HUES48 (cell line): ENCODE data around the gene SPATA6.
"Not testable (repeated sequence)": the region's sequence is repeated elsewhere in the genome, so short reads cannot be mapped to it uniquely, and the experiment has no call there.

Source experiments
- H3K27ac ChIP-seq: one replicate; pipeline ENCODE4 v1.7.0; 2013; ENCODE audit warnings: low read depth, low read length, inconsistent platforms
- H3K27me3 ChIP-seq: 2 replicates; pipeline ENCODE4 v1.6.1; 2013; ENCODE audit warnings: mild to moderate bottlenecking, low read length; ENCODE audit not compliant: control insufficient read depth, insufficient read depth
- H3K36me3 ChIP-seq: 2 replicates; pipeline ENCODE4 v1.6.1; 2013; ENCODE audit warnings: low read length; ENCODE audit not compliant: control insufficient read depth, insufficient read depth
- H3K4me1 ChIP-seq: 2 replicates; pipeline ENCODE4 v1.6.1; 2013; ENCODE audit warnings: mild to moderate bottlenecking, low read length; ENCODE audit not compliant: control insufficient read depth, insufficient read depth
- H3K4me3 ChIP-seq: 2 replicates; pipeline ENCODE4 v1.5.1; 2013; ENCODE audit warnings: mild to moderate bottlenecking, low read depth, low read length
- H3K9ac ChIP-seq: 2 replicates; pipeline ENCODE4 v1.6.1; 2013; ENCODE audit warnings: mild to moderate bottlenecking, low read depth, low read length, moderate library complexity
- H3K9me3 ChIP-seq: 2 replicates; pipeline ENCODE4 v1.6.1; 2013; ENCODE audit warnings: low read length; ENCODE audit not compliant: control insufficient read depth, insufficient read depth

SPATA6 gene

GRCh38 chr1:48341221-48341620 lies 130.8 kb downstream of the SPATA6 start:
- no peaks in the 10 kb centered on the region for H3K36me3 ChIP-seq
- H3K4me1 ChIP-seq: no peaks in the 10 kb centered on the region
- H3K27ac ChIP-seq: no peak overlapping the region
- no peak overlapping the region for H3K9ac ChIP-seq
- no peak overlapping the region for H3K4me3 ChIP-seq
- H3K9me3 ChIP-seq: no peaks in the 10 kb centered on the region
- no peaks in the 10 kb centered on the region for H3K27me3 ChIP-seq

GRCh38 chr1:48338257-48338656 lies 133.7 kb downstream of the SPATA6 start:
- H3K27me3 ChIP-seq: no peaks in the 10 kb centered on the region
- no peaks in the 10 kb centered on the region for H3K4me1 ChIP-seq
- no peak overlapping the region for H3K4me3 ChIP-seq
- 0 out of 2 replicates have a peak, but pooled peaks cover under 1% of the 10 kb centered on the region for H3K9me3 ChIP-seq
- no peaks in the 10 kb centered on the region for H3K36me3 ChIP-seq
- H3K9ac ChIP-seq: no peak overlapping the region
- H3K27ac ChIP-seq: no peak overlapping the region

- Histone ChIP-seq H3K27me3 (no peaks in the 10 kb centered on the region), H3K9ac (no peak overlapping the region), H3K4me3 (no peak overlapping the region), H3K27ac (no peak overlapping the region), H3K36me3 (no peaks in the 10 kb centered on the region), H3K9me3 (peaks cover 4% of the 10 kb centered on the region; the same call in 1 of the 2 replicates), H3K4me1 (no peaks in the 10 kb centered on the region)
Observed at GRCh38 chr1:48333316-48333715, 138.7 kb downstream of the SPATA6 start.

- no peak overlapping the region for H3K27ac ChIP-seq
- H3K4me1 ChIP-seq: no peaks in the 10 kb centered on the region
- H3K4me3 ChIP-seq: no peak overlapping the region
- H3K36me3 ChIP-seq: no peaks in the 10 kb centered on the region
- peaks cover 4% of the 10 kb centered on the region; the same call in 1 of the 2 replicates for H3K9me3 ChIP-seq
- H3K27me3 ChIP-seq: no peaks in the 10 kb centered on the region
- no peak overlapping the region for H3K9ac ChIP-seq
Observed at GRCh38 chr1:48332115-48332514, 139.9 kb downstream of the SPATA6 start.

- peaks cover 4% of the 10 kb centered on the region; the same call in 1 of the 2 replicates for H3K9me3 ChIP-seq
- H3K4me3 ChIP-seq: no peak overlapping the region
- no peak overlapping the region for H3K9ac ChIP-seq
- H3K27ac ChIP-seq: no peak overlapping the region
- no peaks in the 10 kb centered on the region for H3K27me3 ChIP-seq
- no peaks in the 10 kb centered on the region for H3K4me1 ChIP-seq
- H3K36me3 ChIP-seq: 0 out of 2 replicates have a peak, but pooled peaks cover 2% of the 10 kb centered on the region
Observed at GRCh38 chr1:48329905-48330304, 142.1 kb downstream of the SPATA6 start.

- H3K4me1 ChIP-seq: no peaks in the 10 kb centered on the region
- H3K27me3 ChIP-seq: no peaks in the 10 kb centered on the region
- no peak overlapping the region for H3K4me3 ChIP-seq
- no peak overlapping the region for H3K27ac ChIP-seq
- H3K9me3 ChIP-seq: peaks cover 4% of the 10 kb centered on the region; the same call in 1 of the 2 replicates
- H3K9ac ChIP-seq: no peak overlapping the region
- H3K36me3 ChIP-seq: 0 out of 2 replicates have a peak, but pooled peaks cover 2% of the 10 kb centered on the region
Observed at GRCh38 chr1:48329486-48329885, 142.5 kb downstream of the SPATA6 start.

GRCh38 chr1:48311829-48312228 lies 160.2 kb downstream of the SPATA6 start:
- not testable (repeated sequence) for H3K36me3 ChIP-seq, H3K27me3 ChIP-seq, H3K4me1 ChIP-seq, H3K27ac ChIP-seq, H3K4me3 ChIP-seq, H3K9ac ChIP-seq, H3K9me3 ChIP-seq

GRCh38 chr1:48309564-48310082 lies 162.4 kb downstream of the SPATA6 start:
- Histone ChIP-seq H3K4me3 (no peak overlapping the region), H3K9me3 (peaks cover 3% of the 10 kb centered on the region), H3K36me3 (no peaks in the 10 kb centered on the region), H3K4me1 (no peaks in the 10 kb centered on the region), H3K27ac (no peak overlapping the region), H3K27me3 (no peaks in the 10 kb centered on the region), H3K9ac (no peak overlapping the region)

GRCh38 chr1:48302652-48303051 lies 169.4 kb downstream of the SPATA6 start:
- Histone ChIP-seq H3K27ac (no peak overlapping the region), H3K9ac (no peak overlapping the region), H3K27me3 (no peaks in the 10 kb centered on the region), H3K4me3 (no peak overlapping the region), H3K36me3 (no peaks in the 10 kb centered on the region), H3K9me3 (no peaks in the 10 kb centered on the region), H3K4me1 (no peaks in the 10 kb centered on the region)

GRCh38 chr1:48294656-48295055 lies 177.3 kb downstream of the SPATA6 start:
- no peaks in the 10 kb centered on the region for H3K27me3 ChIP-seq
- no peak overlapping the region for H3K4me3 ChIP-seq
- no peak overlapping the region for H3K9ac ChIP-seq
- H3K27ac ChIP-seq: no peak overlapping the region
- H3K9me3 ChIP-seq: no peaks in the 10 kb centered on the region
- H3K36me3 ChIP-seq: no peaks in the 10 kb centered on the region
- no peaks in the 10 kb centered on the region for H3K4me1 ChIP-seq

- H3K36me3 ChIP-seq, H3K27me3 ChIP-seq, H3K4me3 ChIP-seq, H3K4me1 ChIP-seq, H3K27ac ChIP-seq, H3K9me3 ChIP-seq, H3K9ac ChIP-seq: not testable (repeated sequence)
Observed at GRCh38 chr1:48294094-48294493, 177.9 kb downstream of the SPATA6 start.

GRCh38 chr1:48292706-48293105 lies 179.3 kb downstream of the SPATA6 start:
- Histone ChIP-seq H3K27ac (no peak overlapping the region), H3K4me3 (no peak overlapping the region), H3K9me3 (peaks cover 8% of the 10 kb centered on the region), H3K27me3 (no peaks in the 10 kb centered on the region), H3K36me3 (no peaks in the 10 kb centered on the region), H3K9ac (no peak overlapping the region), H3K4me1 (no peaks in the 10 kb centered on the region)
